HL-60 (cell line): ENCODE measurements around the gene GAMT.

ENCODE experiments used
- GABPA ChIP-seq: IDR thresholded peaks from 2 replicates; pipeline ENCODE4 v1.6.1; 2012; ENCODE audit warnings: low read depth
- POLR2AphosphoS5 ChIP-seq: IDR thresholded peaks from 2 replicates; pipeline ENCODE4 v1.6.1; 2012; ENCODE audit warnings: low read depth
- SPI1 ChIP-seq: IDR thresholded peaks from 2 replicates; pipeline ENCODE4 v1.6.1; 2012; ENCODE audit warnings: low read depth, mild to moderate bottlenecking, borderline replicate concordance
- TF ChIP-seq, protein P1 (sequence below): IDR thresholded peaks from one replicate; pipeline ENCODE4 v1.5.1; 2011; ENCODE audit warnings: low read length, control low read depth, inconsistent platforms; ENCODE audit not compliant: insufficient read depth
- TF ChIP-seq, protein P2 (sequence below): IDR thresholded peaks from 2 replicates; pipeline ENCODE4 v1.6.1; 2012; ENCODE audit warnings: low read depth; ENCODE audit not compliant: insufficient replicate concordance

DNA sequence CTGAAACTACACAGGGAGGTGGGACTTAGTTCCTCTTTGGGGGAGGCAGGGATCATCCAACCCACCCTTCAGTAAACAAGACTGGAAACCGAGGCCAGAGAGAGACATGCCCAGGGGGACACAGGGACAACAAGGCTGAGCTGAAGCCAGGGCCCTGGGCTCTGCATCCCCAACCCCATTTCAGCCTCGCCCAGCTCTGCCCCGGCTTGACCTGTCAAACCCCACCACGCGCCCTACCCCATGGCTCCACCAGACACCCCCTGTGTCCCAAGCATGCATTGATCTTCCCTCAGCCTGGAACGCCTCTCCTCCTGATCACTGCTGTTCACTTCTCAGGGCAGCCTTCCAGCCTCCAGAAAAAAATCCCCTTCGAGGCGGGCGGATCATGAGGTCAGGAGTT, 46.6 kb upstream of the GAMT start:
- TF ChIP-seq, protein P1, sequence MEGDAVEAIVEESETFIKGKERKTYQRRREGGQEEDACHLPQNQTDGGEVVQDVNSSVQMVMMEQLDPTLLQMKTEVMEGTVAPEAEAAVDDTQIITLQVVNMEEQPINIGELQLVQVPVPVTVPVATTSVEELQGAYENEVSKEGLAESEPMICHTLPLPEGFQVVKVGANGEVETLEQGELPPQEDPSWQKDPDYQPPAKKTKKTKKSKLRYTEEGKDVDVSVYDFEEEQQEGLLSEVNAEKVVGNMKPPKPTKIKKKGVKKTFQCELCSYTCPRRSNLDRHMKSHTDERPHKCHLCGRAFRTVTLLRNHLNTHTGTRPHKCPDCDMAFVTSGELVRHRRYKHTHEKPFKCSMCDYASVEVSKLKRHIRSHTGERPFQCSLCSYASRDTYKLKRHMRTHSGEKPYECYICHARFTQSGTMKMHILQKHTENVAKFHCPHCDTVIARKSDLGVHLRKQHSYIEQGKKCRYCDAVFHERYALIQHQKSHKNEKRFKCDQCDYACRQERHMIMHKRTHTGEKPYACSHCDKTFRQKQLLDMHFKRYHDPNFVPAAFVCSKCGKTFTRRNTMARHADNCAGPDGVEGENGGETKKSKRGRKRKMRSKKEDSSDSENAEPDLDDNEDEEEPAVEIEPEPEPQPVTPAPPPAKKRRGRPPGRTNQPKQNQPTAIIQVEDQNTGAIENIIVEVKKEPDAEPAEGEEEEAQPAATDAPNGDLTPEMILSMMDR: no peak
- TF ChIP-seq, protein P2, sequence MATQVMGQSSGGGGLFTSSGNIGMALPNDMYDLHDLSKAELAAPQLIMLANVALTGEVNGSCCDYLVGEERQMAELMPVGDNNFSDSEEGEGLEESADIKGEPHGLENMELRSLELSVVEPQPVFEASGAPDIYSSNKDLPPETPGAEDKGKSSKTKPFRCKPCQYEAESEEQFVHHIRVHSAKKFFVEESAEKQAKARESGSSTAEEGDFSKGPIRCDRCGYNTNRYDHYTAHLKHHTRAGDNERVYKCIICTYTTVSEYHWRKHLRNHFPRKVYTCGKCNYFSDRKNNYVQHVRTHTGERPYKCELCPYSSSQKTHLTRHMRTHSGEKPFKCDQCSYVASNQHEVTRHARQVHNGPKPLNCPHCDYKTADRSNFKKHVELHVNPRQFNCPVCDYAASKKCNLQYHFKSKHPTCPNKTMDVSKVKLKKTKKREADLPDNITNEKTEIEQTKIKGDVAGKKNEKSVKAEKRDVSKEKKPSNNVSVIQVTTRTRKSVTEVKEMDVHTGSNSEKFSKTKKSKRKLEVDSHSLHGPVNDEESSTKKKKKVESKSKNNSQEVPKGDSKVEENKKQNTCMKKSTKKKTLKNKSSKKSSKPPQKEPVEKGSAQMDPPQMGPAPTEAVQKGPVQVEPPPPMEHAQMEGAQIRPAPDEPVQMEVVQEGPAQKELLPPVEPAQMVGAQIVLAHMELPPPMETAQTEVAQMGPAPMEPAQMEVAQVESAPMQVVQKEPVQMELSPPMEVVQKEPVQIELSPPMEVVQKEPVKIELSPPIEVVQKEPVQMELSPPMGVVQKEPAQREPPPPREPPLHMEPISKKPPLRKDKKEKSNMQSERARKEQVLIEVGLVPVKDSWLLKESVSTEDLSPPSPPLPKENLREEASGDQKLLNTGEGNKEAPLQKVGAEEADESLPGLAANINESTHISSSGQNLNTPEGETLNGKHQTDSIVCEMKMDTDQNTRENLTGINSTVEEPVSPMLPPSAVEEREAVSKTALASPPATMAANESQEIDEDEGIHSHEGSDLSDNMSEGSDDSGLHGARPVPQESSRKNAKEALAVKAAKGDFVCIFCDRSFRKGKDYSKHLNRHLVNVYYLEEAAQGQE: no peak
- no peak for TF ChIP-seq POLR2AphosphoS5
- no peak for TF ChIP-seq GABPA
- no peak for TF ChIP-seq SPI1
